ENCODE measurements around the gene ATF3.
"Not testable (repeated sequence)": the region's sequence is repeated elsewhere in the genome, so short reads cannot be mapped to it uniquely, and the experiment has no call there.

ATF3 gene

DNA sequence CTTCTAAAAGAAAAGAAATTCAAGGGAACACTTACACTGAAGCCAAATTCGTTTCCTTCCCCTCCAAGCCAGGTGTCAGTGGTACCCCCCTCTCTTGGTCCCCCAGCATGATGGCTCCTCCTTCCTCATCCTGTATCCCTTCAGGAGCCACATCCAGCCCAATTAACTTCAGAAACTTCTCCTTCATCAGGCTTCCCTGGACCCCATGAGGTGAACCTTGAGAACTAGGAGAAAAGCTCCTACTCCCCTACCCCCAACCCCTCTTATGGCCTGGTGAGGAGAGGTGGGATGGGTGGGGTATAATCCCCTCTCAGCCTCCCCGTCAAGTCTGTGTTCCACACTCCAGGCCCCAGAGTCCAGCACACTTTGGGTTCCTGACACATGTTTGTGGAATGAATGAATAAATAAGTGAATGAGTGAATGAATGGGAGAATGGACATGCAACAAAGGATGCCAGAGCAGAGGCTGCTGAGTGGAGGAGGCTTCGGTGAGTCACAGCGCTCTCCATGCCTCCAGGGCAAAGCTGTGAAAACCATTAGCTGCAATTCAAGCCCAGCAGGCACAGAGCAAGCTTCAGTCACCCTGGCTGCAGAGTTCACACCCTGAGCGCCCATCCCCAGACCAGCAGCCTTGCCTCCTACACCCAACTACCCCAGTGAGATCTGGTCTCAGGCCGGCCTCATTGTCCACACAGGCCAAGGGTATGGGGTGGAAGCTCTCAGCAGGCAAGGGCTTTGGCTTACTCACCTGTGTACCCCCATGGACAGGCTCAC is 47.3 kb downstream of the ATF3 start:
- DNase-seq = peak; percentile 41

GRCh38 chr1:212656730-212657129 is 48.2 kb downstream of the ATF3 start:
- peak; percentile 44 for DNase-seq

DNA sequence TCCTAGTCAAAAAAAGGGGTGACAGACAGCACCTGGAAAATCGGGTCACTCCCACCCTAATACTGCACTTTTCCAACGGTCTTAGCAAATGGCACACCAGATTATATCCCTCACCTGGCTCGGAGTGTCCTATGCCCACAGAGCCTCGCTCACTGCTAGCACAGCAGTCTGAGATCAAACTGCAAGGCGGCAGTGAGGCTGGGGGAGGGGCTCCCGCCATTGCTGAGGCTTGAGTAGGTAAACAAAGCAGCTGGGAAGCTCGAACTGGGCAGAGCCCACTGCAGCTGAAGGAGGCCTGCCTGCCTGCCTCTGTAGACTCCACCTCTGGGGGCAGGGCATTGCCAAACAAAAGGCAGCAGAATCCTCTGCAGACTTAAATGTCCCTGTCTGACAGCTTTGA is 49.7 kb downstream of the ATF3 start:
- DNase-seq = not testable (repeated sequence)

DNA sequence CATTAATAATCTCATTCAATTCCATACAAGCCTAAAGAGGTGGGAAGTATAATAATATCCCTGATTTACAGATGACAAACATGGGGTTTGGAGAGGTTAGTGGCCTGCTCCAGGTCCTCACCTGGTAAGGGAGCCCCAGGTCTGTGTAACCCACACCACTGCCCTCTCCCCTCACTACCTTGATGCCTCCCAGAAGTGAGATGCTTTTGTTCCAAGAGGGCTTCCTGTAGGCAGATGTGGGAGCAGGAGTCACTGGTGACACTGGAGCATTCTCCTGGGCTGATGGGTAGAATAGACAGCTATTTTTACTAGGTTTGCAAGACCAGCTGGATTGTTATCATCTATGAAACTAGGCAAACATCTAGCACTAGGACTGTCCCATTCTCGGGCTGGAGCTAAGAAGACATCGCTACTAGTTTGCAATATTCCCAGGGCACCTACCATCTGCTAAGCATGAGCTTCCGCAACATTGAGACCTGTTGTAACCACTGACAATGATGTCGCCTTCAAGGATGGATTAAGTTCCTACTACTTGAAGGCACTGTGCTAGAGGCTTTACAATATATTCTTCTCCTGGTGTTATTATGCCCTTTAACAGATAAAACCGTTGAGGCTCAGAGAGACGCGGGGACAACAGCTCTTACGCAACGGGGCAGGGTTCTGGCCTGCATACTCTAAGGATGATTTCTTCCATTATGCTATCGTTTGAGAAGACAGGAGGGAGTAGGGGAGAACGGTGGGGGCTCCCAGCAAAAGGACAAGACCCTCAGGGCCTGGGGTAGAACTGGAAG is 56.0 kb downstream of the ATF3 start:
- DNase-seq = no peak

DNA sequence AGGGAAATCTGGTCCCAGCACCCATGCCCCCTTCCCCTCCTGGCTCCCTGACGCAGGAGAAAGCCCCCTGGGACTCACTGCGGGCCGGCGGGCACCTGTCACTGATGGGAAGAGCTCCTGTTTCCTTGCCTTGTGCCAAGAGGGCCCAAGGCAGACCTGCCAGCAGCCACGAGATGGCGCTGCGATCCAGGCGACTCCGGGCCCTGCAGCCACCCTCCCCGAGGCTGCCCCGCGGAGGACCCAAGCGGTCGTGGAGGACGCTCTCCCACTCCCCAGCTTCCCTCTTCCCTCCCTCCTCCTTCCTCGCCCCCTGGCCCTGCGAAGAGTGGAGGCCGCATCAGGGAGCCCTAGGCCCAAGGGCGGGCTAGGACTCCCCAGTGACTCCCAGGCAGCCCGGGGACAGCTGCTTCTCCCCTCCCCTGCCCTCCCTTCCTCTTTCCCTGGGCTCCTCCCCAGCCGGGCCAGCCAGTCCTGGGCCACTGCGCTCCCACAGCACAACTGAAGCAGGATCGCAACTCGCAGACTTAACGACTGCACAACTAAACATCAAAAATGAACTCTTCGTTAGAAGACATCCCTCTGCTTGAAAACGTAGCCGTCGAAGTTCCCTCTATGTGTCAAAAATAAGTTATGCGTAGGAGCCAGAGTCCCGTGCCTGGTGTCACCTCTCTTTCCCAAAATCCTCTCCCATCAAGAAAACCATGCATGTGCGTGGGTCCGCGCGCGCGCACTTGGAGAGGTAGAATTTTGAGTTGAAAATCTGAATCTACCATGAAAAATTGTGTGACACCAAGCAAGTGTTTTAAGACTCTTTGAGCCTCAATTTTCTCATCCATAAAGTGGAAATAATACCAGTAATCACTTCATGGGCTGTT is 56.9 kb downstream of the ATF3 start:
- peak; percentile 74 for DNase-seq

- no peak for DNase-seq
Measured at GRCh38 chr1:212666116-212666775, 57.7 kb downstream of the ATF3 start.

DNA sequence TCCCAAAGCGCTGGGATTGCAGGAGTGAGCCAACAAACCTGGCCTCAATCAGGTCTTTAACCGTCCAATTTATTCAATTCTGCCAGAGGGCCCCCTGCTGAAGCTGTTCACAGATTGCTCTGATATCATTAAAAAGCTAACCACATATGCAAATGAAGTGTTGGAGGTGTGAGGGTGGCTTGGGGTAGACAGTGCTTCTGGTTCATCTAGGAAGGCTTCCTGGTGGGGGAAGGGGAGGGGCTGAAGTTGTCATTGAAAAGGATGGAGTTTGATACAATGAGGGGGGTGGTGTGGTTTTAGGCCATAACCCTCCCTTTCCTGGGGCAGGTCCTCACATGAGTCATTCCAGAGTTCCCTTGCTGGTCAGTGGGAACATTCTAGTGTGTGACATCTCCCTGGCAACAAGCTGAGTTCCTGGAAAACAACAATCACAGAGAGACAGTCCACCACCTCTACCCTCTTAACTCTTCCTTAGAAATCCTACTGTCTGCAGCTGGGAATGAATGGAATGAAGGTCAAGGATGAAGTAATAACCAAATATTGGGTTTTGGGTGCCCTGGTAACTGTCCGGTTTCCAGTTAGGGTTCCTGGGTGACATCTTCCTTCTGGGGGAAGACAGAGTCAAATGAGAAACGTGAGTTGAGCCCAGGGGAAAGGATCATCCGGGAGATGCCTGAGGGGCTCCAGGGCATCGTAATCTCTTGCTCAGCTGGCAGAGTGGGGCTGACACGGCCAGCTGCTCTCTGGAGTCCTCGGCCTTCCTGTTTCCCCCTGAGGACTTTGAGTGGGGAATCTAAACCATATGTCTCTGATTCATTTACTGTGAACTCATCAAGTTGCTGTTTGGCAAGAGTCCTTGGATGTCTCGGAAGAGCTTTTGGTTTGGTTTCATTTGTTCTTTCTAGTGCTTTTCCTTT is 58.9 kb downstream of the ATF3 start:
- DNase-seq = peak; percentile 95

DNA sequence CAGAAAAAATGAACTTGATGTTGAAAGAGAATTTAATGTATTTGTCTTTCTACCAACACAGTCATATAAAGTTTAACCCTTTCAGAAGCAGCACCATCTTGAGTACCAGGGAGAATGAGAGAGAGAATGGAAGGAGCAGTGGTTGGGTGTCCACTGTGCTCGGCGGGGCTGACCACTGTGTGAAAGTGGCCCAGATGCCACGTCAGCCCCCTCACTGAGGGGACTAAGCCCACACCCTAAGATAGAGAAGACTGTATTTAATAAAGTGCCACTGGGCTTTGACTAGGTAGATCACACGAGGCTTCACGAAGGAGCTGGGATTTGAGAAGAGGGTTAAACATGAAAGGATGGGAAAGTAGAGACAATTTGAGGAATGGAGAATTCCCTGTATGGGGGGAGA is 59.9 kb downstream of the ATF3 start:
- no peak for DNase-seq

- peak; percentile 21 for DNase-seq
Measured at GRCh38 chr1:212669102-212669501, 60.5 kb downstream of the ATF3 start.

GRCh38 chr1:212669600-212669999 is 61.0 kb downstream of the ATF3 start:
- no peak for DNase-seq

DNA sequence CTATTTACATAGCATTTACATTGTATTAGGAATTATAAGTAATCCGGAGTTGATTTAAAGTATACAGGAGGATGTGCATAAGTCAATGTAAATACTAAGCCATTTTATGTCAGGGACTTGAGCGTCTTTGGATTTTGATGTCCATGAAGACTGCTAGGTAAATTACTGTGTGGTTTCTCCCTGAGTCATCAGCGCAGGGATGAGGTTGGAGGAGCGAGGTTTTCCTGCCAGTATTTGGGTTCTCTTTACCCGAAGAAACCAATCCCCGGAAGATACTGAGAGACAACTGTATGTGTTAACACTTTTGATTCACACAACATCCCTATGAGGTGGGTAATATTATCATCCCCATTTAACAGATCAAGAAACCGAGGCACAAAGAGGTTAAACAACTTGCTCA is 61.7 kb downstream of the ATF3 start:
- DNase-seq = no peak

All from fibroblast of skin of right biceps (primary cell).